GM15510 (cell line): Measurements from ENCODE around the gene QSOX2.

Source experiments
- POLR2A ChIP-seq: IDR thresholded peaks from 3 replicates; pipeline ENCODE4 v1.6.1; 2011; ENCODE audit warnings: borderline replicate concordance; ENCODE audit not compliant: insufficient read length; ENCODE audit errors: extremely low read depth

Gene QSOX2

GRCh38 chr9:136285501-136286358 lies 40.1 kb upstream of the QSOX2 start:
- no peak for TF ChIP-seq POLR2A

- no peak for TF ChIP-seq POLR2A
Observed at GRCh38 chr9:136284951-136285350, 39.3 kb upstream of the QSOX2 start.

DNA sequence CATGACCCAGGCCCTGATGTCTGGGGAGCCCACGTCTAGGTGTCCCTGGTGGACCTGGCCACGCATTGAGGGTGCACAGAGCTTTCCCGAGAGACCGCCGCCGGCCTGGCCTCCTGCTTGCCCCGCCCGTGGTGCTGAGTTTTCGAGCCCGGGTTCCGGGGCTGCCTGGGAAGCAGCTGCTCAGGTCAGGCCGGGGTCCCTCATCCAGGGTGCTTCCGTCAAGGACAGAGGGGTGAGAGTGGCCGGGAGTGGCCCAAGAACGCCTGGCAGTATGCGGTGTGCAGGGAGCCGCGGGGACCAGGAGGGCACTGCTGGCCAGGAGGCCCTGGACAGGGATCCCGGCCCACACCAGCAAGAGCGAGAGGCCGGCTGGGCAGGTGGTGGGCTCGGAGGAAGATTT lies 38.7 kb upstream of the QSOX2 start:
- no peak for TF ChIP-seq POLR2A

DNA sequence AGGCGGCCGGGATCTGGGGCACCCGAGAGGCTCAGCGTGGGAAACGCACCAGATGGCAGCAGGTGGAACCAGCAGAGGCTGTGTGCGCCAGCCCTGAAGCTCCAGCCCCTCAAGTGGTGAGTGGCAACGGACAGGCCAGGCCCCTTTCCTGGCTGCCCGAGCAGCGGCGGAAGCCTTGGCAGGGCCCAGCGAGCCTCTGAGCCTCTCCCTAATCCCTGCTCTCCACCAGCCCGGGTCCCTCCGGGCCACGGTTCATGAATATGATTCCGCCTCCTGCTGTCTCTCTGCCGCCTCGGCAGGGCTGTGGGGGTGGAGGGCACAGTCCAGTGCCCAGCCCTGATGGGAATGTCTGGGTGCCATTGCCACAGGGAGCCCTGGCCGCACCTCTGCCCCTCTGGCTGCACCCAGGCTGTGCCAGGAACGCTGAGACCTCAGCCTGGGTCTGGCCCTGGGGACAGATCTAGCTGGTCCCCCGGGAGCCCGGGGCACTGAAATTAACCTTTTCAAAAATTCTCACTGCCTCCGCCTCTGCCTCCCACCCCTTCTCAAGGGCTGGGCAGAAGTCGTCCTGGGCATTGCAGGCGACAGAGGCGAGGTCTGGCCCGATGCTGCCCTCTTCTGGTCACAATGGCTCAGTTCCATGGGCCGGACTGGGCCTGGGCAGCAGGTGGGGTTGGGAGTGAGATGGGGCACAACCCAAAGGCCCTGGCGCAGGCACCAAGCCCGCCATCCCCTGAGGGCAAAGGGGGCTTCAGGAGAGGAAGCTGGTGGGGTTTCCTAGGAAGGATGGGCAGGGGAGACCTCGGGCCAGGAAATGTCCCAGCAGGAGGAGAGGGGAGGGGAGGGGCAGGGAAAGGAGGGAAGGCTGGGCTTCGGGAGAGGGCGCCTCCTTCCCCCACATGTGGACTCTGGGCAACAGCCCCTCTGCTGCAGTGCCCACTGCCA lies 38.0 kb upstream of the QSOX2 start:
- no peak for TF ChIP-seq POLR2A

DNA sequence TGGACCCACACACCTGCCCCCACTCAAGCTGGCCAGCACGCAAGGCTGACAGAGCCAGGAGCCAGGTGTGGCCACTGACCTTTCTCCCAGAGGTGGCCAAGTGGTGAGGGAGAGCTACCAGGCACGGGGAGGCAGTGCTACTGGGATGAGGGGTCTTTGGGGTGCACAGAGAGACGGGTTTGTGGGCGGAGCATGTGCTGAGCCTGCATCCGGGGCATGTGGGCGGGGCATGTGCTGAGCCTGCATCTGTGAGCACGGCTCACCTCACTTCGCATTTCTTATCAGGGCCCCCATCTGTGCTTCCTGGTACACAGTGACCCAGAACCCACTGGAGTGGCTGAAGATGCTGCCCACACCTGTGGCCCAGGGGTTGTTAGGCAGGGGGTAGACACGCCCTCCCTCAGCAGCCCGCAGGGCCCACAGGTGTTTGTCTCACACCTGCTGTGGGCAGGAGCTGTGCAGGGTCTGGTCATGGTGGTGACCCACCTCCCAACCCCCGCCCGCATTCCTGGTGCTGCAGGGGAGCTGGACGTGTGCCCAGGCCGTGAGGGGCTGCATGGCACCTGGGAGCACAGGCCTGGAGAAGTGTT lies 36.8 kb upstream of the QSOX2 start:
- TF ChIP-seq POLR2A: no peak

DNA sequence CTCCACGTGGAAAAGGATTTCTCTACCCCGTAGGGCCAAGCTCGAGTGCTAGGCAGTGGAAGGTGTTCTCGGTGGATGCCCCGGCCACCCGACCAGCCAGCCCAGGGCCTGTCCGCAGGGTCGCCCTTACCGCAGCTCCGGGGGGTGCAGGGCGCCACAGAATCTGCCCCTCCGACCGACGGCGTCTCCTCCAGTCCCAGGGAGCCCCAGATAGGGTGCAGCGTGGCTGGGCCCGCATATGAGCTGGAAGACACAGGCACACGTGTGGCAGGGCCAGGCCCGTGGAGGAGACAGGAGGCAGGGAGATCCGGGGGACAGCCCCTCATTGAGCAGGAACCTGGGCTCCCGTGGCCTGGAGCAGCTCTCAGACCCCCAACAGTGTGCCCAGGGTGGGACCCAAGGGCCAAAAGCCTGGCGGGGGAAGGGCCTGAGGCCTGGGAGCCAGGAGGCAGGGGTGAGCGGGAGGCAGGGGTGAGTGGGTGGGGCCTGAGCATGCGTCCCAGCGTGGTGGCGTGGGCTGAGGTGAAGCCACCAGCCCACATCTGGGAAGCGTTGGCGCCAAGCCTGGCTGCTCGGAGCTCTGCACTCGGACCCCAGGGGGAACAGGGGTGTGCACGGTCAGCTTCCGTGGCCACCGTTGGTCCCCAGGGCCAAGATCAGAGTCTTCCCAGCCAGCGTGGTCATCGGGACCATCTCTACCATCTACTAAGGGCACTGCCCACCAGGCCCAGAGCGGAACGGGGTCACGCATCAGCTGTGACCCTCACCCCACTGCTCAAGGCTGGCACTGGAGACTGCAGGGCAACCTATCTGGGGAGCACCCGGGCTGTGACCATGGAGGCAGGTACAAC lies 36.0 kb upstream of the QSOX2 start:
- no peak for TF ChIP-seq POLR2A

DNA sequence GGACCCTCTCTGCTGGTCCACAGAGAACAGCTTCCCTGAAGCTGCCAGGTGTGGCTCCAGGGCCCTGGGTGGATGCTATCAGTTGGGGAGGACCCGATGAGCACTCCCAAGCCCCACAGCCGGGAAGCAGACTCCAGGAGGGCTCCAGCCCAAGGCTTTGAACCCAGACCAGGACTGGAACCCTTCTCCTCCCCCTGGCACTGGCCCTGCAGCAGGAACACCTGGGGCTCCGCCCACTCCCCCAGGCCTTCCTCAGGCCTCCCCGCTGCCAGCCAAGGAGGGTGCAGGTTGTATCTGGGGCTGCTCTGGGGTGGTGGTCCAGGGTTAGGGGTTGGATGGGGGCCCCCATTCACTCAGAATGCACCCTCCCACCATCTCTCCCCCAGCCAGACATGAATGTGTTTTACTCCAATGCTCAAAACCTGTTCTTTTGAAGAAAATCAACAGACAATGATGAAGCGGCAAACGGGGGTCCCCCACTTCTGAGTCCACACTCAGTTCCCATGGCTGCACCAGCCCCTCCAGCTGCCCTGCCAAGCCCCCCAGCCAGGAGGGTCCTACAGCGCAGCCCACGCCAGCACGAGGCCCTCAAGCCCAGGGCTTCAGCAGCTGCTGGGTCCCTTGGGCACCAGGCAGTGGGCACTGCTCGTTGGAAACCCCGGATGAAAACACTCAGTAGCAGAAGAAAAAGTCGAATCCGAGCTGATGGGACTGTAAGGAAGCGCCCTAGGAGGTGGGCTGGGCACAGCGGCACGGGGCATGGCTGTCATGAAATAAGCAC lies 35.1 kb upstream of the QSOX2 start:
- no peak for TF ChIP-seq POLR2A

DNA sequence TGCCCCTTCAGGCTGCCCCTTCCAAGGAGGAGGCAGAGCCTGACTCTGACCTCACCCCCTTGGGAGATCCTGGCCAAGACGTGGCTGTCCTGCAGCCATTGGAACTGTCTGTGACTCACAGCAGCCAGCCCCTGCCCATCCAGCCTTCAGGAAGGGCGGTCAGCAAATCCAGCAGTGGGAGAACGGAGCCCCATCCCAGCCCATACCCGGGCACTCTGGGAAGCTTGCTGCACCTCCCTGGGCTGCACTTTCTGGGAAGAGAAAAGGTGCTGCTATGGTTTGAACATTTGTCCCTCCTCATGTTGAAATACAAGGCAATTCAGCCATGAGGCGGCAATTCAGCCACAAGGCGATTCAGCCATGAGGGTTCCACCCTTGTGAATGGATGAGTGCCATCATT lies 33.9 kb upstream of the QSOX2 start:
- TF ChIP-seq POLR2A: no peak

- no peak for TF ChIP-seq POLR2A
Observed at GRCh38 chr9:136278894-136279293, 33.3 kb upstream of the QSOX2 start.

DNA sequence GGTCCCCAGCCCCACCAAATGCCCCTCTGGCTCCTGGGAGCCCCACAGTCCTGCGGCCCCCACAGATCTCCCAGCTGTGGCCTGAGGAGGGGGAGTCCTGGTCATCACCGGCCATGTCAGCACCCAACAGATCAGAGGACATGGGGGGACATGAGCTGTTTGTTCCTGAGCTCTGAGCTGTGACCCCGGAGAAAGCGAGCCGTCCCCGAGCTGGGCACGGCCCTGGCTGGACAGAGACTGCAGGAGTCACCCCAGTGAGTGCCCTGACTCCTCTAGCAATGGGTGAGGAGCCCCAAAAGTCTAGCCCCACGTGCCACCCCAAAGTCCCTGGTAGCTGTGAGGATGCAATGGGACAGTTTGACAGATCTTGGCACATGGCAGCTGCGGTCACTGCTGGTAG lies 32.6 kb upstream of the QSOX2 start:
- no peak for TF ChIP-seq POLR2A

- TF ChIP-seq POLR2A: no peak
Observed at GRCh38 chr9:136277746-136278145, 32.1 kb upstream of the QSOX2 start.

DNA sequence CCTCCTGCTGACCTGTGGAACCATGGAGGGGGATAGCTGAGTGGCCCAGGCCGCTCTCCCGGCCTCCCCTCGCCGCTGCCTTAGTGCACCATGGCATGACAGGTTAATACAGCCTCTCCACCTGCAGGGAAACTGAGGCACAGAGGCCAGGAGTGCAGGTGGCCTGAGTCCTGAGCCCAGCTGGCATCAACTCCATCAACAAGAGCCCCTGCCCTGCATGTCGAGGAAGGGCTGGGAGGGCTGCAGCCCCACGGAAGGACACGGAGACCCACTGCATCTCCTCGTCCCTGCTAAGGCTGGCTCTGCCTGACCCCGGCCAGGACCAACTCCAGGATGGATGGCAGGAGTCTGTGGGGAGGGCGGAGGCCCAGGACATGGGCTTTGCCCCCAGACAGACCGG lies 31.1 kb upstream of the QSOX2 start:
- TF ChIP-seq POLR2A: no peak

- no peak for TF ChIP-seq POLR2A
Observed at GRCh38 chr9:136275655-136276429, 30.2 kb upstream of the QSOX2 start.
